ENCODE results near the gene EIF3I. TPM values are rescaled to one million over a fixed set of nuclear protein-coding genes. Genes with fewer than 3 reads are reported as not detected.
A peak's percentile ranks its signal among the peaks of the same experiment; 100 is the strongest.

EIF3I gene
- polyA plus RNA-seq, 3 donors, result 126 to 162 (median 151) TPM

DNA sequence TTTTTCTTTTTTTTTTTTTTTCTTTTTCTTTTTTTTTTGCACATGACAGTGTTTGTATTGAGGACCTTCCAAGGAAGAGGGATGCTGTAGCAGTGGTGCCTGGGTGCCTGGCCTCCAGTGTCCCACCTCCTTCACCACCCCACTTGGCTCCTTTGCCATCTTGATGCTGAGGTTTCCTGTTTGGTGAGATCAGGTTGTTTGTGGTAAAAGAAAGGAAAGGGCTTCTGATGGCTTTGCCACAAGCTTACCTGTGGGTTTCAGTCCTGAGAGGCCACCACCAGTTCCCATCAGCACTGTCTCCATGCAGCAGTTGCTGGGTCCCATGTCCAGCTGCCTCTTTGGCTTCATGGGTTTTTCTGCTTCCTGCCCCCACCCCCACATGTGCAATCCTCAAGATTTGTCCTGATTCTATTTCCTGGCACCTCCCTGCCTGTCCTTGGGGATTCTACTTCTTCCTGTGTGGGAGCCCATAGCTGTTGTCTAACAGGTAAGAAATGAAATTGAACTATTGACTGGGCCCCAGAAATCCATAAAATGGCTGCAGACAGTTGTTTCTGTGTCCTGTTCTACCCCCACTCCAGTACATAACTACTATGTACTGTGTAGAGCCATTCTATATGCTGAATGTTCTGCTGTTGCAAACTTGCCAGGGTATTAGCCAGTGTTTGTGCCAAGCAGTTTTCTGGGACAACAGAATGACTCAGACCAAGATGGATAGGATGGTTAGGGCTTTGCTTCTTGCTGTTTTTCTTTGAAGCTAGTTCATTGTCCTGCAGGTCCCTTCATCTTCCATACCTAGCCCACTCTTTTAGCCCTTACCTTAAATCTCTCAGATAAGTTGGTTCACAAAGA lies 26.0 kb upstream of the EIF3I start:
- intact Hi-C loops (cut with micrococcal nuclease), result no loop called here
- Histone ChIP-seq H4K20me1 (ENCODE audit: insufficient read depth, low read length) (no peaks in the 10 kb centered on the region), H3K4me2 (replicated peaks; ENCODE audit: extremely low read depth, low read length, poor library complexity, severe bottlenecking) (no peak overlapping the region), H3K4me1 (ENCODE audit: control insufficient read depth in 1 of 2, insufficient read depth in 2 of 2, low read length in 2 of 2) (peaks cover 12 to 17% of the 10 kb centered on the region in 2 donors), H3K9me3 (replicated peaks in 1 of 2; ENCODE audit: control insufficient read depth in 1 of 2, insufficient read depth in 1 of 2, low read length in 2 of 2) (no peaks in the 10 kb centered on the region), H3K4me3 (replicated peaks in 1 of 3; ENCODE audit: low read depth in 2 of 3, low read length in 3 of 3) (no peak overlapping the region), H2AFZ (ENCODE audit: insufficient read depth, low read depth, low read length, poor library complexity, severe bottlenecking) (no peak overlapping the region), H3K27me3 (ENCODE audit: control insufficient read depth in 2 of 2, insufficient read depth in 2 of 2, low read length in 2 of 2) (no peaks in the 10 kb centered on the region), H3K9ac (ENCODE audit: insufficient read depth, low read length, poor library complexity, severe bottlenecking) (no peak overlapping the region), H3K79me2 (ENCODE audit: insufficient read depth, low read length) (no peaks in the 10 kb centered on the region), H3K36me3 (replicated peaks in 1 of 2; ENCODE audit: control insufficient read depth in 1 of 2, insufficient read depth in 2 of 2, low read length in 2 of 2) (peaks cover 62 to 73% of the 10 kb centered on the region in 2 donors), H3K27ac (ENCODE audit: low read depth in 1 of 2, low read length in 2 of 2) (no peak overlapping the region)
- H3K27me3 Mint-ChIP-seq (ENCODE audit: low read depth in 3 of 3), result peaks cover 0 to under 1% (median under 1%) of the 10 kb centered on the region in 3 donors
- no peak for DNase-seq
- no peak overlapping the region for H3K4me3 Mint-ChIP-seq
- H3K9me3 Mint-ChIP-seq, result peaks cover 0 to 1% (median 0%) of the 10 kb centered on the region in 7 donors
- TF ChIP-seq, protein P1, sequence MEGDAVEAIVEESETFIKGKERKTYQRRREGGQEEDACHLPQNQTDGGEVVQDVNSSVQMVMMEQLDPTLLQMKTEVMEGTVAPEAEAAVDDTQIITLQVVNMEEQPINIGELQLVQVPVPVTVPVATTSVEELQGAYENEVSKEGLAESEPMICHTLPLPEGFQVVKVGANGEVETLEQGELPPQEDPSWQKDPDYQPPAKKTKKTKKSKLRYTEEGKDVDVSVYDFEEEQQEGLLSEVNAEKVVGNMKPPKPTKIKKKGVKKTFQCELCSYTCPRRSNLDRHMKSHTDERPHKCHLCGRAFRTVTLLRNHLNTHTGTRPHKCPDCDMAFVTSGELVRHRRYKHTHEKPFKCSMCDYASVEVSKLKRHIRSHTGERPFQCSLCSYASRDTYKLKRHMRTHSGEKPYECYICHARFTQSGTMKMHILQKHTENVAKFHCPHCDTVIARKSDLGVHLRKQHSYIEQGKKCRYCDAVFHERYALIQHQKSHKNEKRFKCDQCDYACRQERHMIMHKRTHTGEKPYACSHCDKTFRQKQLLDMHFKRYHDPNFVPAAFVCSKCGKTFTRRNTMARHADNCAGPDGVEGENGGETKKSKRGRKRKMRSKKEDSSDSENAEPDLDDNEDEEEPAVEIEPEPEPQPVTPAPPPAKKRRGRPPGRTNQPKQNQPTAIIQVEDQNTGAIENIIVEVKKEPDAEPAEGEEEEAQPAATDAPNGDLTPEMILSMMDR (IDR thresholded peaks at IDR 0.05), result no peak
- H3K4me1 Mint-ChIP-seq, result peaks cover 15% of the 10 kb centered on the region
- peak overlapping the region in 2 of 7 donors; percentile 20 to 29 for H3K27ac Mint-ChIP-seq
- peaks cover 66 to 71% of the 10 kb centered on the region in 2 donors for H3K36me3 Mint-ChIP-seq

DNA sequence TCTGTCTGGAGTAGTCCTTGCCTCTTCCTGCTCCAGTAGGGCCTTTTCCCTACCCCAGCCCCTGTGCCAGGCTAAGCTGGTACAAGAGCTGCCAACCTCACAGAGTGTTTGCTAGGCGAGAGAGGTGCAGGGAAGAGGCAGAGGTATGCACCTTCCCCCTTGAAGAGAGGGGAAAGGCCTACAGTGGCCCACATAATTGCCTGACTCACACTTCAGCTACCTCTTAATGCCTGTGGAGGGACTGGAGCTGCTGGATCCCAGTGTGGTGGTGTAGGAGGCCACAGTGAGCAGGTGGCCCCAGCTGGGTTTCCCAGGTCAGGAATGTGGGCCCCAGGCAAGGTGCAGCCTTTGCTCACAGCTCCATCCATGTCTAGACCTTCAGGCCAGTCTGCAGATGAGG lies 25.1 kb upstream of the EIF3I start:
- H3K4me2 ChIP-seq (replicated peaks; ENCODE audit: extremely low read depth, low read length, poor library complexity, severe bottlenecking), result no peak overlapping the region
- peak overlapping the region in 1 of 2 donors; percentile 23 for H3K27ac ChIP-seq (ENCODE audit: low read depth in 1 of 2, low read length in 2 of 2)
- peaks cover 23% of the 10 kb centered on the region for H3K4me1 Mint-ChIP-seq
- no peak for DNase-seq
- H3K79me2 ChIP-seq (ENCODE audit: insufficient read depth, low read length), result no peaks in the 10 kb centered on the region
- peaks cover 21 to 24% of the 10 kb centered on the region in 2 donors for H3K4me1 ChIP-seq (ENCODE audit: control insufficient read depth in 1 of 2, insufficient read depth in 2 of 2, low read length in 2 of 2)
- peaks cover 0 to 7% (median 6%) of the 10 kb centered on the region in 3 donors for H3K27me3 Mint-ChIP-seq (ENCODE audit: low read depth in 3 of 3)
- H3K9me3 ChIP-seq (replicated peaks in 1 of 2; ENCODE audit: control insufficient read depth in 1 of 2, insufficient read depth in 1 of 2, low read length in 2 of 2), result no peaks in the 10 kb centered on the region
- H3K9ac ChIP-seq (ENCODE audit: insufficient read depth, low read length, poor library complexity, severe bottlenecking), result no peak overlapping the region
- TF ChIP-seq, protein P1 (IDR thresholded peaks at IDR 0.05), result no peak
- intact Hi-C loops (cut with micrococcal nuclease), result no loop called here
- H2AFZ ChIP-seq (ENCODE audit: insufficient read depth, low read depth, low read length, poor library complexity, severe bottlenecking), result no peak overlapping the region
- peaks cover 54 to 64% of the 10 kb centered on the region in 2 donors for H3K36me3 ChIP-seq (replicated peaks in 1 of 2; ENCODE audit: control insufficient read depth in 1 of 2, insufficient read depth in 2 of 2, low read length in 2 of 2)
- no peak overlapping the region for H3K4me3 Mint-ChIP-seq
- peaks cover 0 to 1% (median 0%) of the 10 kb centered on the region in 7 donors for H3K9me3 Mint-ChIP-seq
- H3K27me3 ChIP-seq (ENCODE audit: control insufficient read depth in 2 of 2, insufficient read depth in 2 of 2, low read length in 2 of 2), result no peaks in the 10 kb centered on the region
- no CpG with 5 or more reads among the region's 1 CpG for WGBS (ENCODE audit: insufficient coverage)
- no peak overlapping the region for H3K4me3 ChIP-seq (replicated peaks in 1 of 3; ENCODE audit: low read depth in 2 of 3, low read length in 3 of 3)
- H3K36me3 Mint-ChIP-seq, result peaks cover 57 to 62% of the 10 kb centered on the region in 2 donors
- H3K27ac Mint-ChIP-seq, result peak overlapping the region in 3 of 7 donors; percentile 29 to 75 (median 64)
- H4K20me1 ChIP-seq (ENCODE audit: insufficient read depth, low read length), result no peaks in the 10 kb centered on the region

Measured in CD14-positive monocyte (primary cell).